ENCODE measurements around the gene RABGGTA.

- TF ChIP-seq EZH2phosphoT487 (IDR thresholded peaks at IDR 0.05; ENCODE audit: insufficient read depth, low read depth) (no peak), EZH2 (IDR thresholded peaks at IDR 0.05; ENCODE audit: insufficient read depth, poor library complexity, severe bottlenecking) (no peak)
These were observed 12.7 kb downstream of the RABGGTA start for GRCh38 chr14:24258548-24259265.

Measured in GM23248 (cell line).